ENCODE results near the gene FNBP1L. TPM values are rescaled to one million over a fixed set of nuclear protein-coding genes. Genes with fewer than 3 reads are reported as not detected.

Gene FNBP1L
- total and polyA plus RNA-seq, 9 of the 15 experiments (the other 6 are each of a cell fraction or from before 2014, with no cell fraction given): 1.4 to 6.9 (median 5.9) TPM

- TF ChIP-seq SMAD4 (CRISPR knock-in tag; conservative IDR thresholded peaks at IDR 0.05) (no peak), RBM17 (IDR thresholded peaks at IDR 0.05; ENCODE audit: borderline replicate concordance, low read depth, low read length) (no peak), CLOCK (CRISPR knock-in tag; IDR thresholded peaks at IDR 0.05; ENCODE audit: borderline replicate concordance) (no peak), HNRNPUL1 (IDR thresholded peaks at IDR 0.05; ENCODE audit: low read length) (no peak), ZFP30 (CRISPR knock-in tag; IDR thresholded peaks at IDR 0.05; ENCODE audit: borderline replicate concordance) (no peak), NCOA2 (IDR thresholded peaks at IDR 0.05; ENCODE audit: partially characterized antibody in 2 of 2) (no peak), ZNF76 (CRISPR knock-in tag; IDR thresholded peaks at IDR 0.05; ENCODE audit: borderline replicate concordance) (no peak), NFIC (IDR thresholded peaks at IDR 0.05) (peak; percentile 97), RHOXF2B (CRISPR knock-in tag; conservative IDR thresholded peaks at IDR 0.05) (no peak)
These were observed 144.0 kb downstream of the FNBP1L start (continued) for GRCh38 chr1:93591676-93592550.
